BLaER1 treated with 17β-estradiol and CSF1 and Interleukin-3, amounts not matched to agents 10 nM and 100 nM (cell line): ENCODE measurements around the gene NTRK3.

Experiments
- H3K27ac ChIP-seq, 11 experiments: shearing (Covaris generic); formaldehyde crosslinking; 2 replicates each; pipeline ENCODE4 v1.8.1; 2022
- H3K27me3 ChIP-seq, 11 experiments: shearing (Covaris generic); formaldehyde crosslinking; 2 replicates each; pipeline ENCODE4 v1.8.1; 2022
- H3K36me3 ChIP-seq, 11 experiments: shearing (Covaris generic); formaldehyde crosslinking; 2 replicates each; pipeline ENCODE4 v1.8.1; 2022
- H3K4me1 ChIP-seq, 10 experiments: shearing (Covaris generic); formaldehyde crosslinking; 2 replicates each; pipeline ENCODE4 v1.8.1; 2022
- H3K4me2 ChIP-seq, 11 experiments: shearing (Covaris generic); formaldehyde crosslinking; 2 replicates each; pipeline ENCODE4 v1.8.1; 2022
- H3K4me3 ChIP-seq, 10 experiments: shearing (Covaris generic); formaldehyde crosslinking; 2 replicates each; pipeline ENCODE4 v1.8.1; 2022
- H3K9ac ChIP-seq, 11 experiments: shearing (Covaris generic); formaldehyde crosslinking; 2 replicates each; pipeline ENCODE4 v1.8.1; 2022
- H3K9me3 ChIP-seq, 11 experiments: shearing (Covaris generic); formaldehyde crosslinking; replicated peaks in 1 of 11; 2 replicates each; pipeline ENCODE4 v1.8.1; 2022
- H4K20me1 ChIP-seq, 11 experiments: shearing (Covaris generic); formaldehyde crosslinking; 2 replicates each; pipeline ENCODE4 v1.8.1; 2022
- Cebpa-rat ChIP-seq, 11 experiments: shearing (Covaris generic); IDR thresholded peaks; 2 replicates each; pipeline ENCODE4 v1.8.1; 2022

The NTRK3 gene

GRCh38 chr15:87959080-87959479, 297.5 kb downstream of the NTRK3 start:
- no peaks in the 10 kb centered on the region for H3K9me3 ChIP-seq
- TF ChIP-seq Cebpa-rat (IDR thresholded peaks at IDR 0.05), result no peak
- no peaks in the 10 kb centered on the region for H3K4me1 ChIP-seq
- no peak overlapping the region for H3K9ac ChIP-seq
- H4K20me1 ChIP-seq, result no peaks in the 10 kb centered on the region
- H3K4me3 ChIP-seq, result no peak overlapping the region
- no peaks in the 10 kb centered on the region for H3K27me3 ChIP-seq
- no peak overlapping the region for H3K27ac ChIP-seq
- H3K36me3 ChIP-seq, result no peaks in the 10 kb centered on the region
- no peak overlapping the region for H3K4me2 ChIP-seq

GRCh38 chr15:87955284-87955909, 301.1 kb downstream of the NTRK3 start:
- Histone ChIP-seq H3K27me3 (no peaks in the 10 kb centered on the region), H3K4me3 (no peak overlapping the region), H3K27ac (no peak overlapping the region), H3K9me3 (no peaks in the 10 kb centered on the region), H4K20me1 (no peaks in the 10 kb centered on the region), H3K9ac (no peak overlapping the region), H3K4me2 (no peak overlapping the region), H3K36me3 (no peaks in the 10 kb centered on the region), H3K4me1 (no peaks in the 10 kb centered on the region)
- TF ChIP-seq Cebpa-rat (IDR thresholded peaks at IDR 0.05), result no peak

GRCh38 chr15:87954793-87955192, 301.7 kb downstream of the NTRK3 start:
- no peaks in the 10 kb centered on the region for H4K20me1 ChIP-seq
- H3K9ac ChIP-seq, result no peak overlapping the region
- no peak for TF ChIP-seq Cebpa-rat (IDR thresholded peaks at IDR 0.05)

GRCh38 chr15:87952736-87953287, 303.7 kb downstream of the NTRK3 start:
- no peak for TF ChIP-seq Cebpa-rat (IDR thresholded peaks at IDR 0.05)
- Histone ChIP-seq H3K4me3 (no peak overlapping the region), H4K20me1 (no peaks in the 10 kb centered on the region; a peak in 1 of 22 replicates), H3K27me3 (no peaks in the 10 kb centered on the region), H3K9me3 (no peaks in the 10 kb centered on the region), H3K27ac (no peak overlapping the region), H3K4me1 (no peaks in the 10 kb centered on the region), H3K4me2 (no peak overlapping the region), H3K36me3 (no peaks in the 10 kb centered on the region), H3K9ac (no peak overlapping the region)

More at GRCh38 chr15:87954793-87955192, 301.7 kb downstream of the NTRK3 start:
- no peaks in the 10 kb centered on the region for H3K27me3 ChIP-seq
- H3K36me3 ChIP-seq, result no peaks in the 10 kb centered on the region
- no peaks in the 10 kb centered on the region for H3K9me3 ChIP-seq
- no peak overlapping the region for H3K4me2 ChIP-seq
- no peaks in the 10 kb centered on the region for H3K4me1 ChIP-seq
- no peak overlapping the region for H3K27ac ChIP-seq
- no peak overlapping the region for H3K4me3 ChIP-seq

DNA sequence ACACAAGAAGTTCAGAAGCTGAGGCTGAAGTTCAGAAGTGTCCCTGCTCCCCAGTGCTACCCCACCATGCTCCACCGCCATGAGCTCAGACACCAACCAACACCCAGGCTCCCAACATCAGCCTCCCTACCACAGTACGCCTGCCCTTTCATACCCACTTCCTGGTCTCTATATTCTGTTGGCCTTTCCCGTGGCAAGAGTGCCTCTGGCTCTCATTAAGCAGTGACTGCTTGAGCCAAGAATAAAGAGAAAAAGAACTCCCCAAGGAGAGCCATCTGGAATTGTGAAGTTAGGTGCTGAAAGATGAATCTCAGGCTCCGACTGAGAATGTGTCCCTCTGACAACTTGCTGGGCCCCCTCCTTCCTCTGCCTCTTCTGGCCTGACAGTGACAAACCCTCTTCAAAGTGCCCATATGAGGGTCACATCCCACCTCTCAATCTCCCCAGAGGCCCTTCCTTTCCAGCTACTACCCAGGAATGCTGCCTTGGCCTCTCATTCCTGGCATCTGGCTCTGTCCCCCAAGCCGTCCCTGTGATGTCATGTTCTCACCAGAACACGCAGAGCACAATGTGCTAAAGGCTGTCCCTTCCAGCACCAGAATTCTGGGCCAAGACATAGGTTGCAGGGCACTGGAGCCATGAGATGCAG, 306.8 kb downstream of the NTRK3 start:
- no peak overlapping the region for H3K4me2 ChIP-seq
- H4K20me1 ChIP-seq, result no peaks in the 10 kb centered on the region; a peak in 2 of 22 replicates
- peaks cover 0 to 9% (median 8%) of the 10 kb centered on the region in 10 experiments; a peak in 13 of 20 replicates for H3K4me1 ChIP-seq
- no peaks in the 10 kb centered on the region for H3K36me3 ChIP-seq
- H3K4me3 ChIP-seq, result no peak overlapping the region
- no peak for TF ChIP-seq Cebpa-rat (IDR thresholded peaks at IDR 0.05)
- H3K9me3 ChIP-seq, result no peaks in the 10 kb centered on the region
- H3K27me3 ChIP-seq, result no peaks in the 10 kb centered on the region
- no peak overlapping the region for H3K9ac ChIP-seq
- no peak overlapping the region for H3K27ac ChIP-seq

- no peak for TF ChIP-seq Cebpa-rat (IDR thresholded peaks at IDR 0.05)
- H3K4me2 ChIP-seq, result no peak overlapping the region
- no peak overlapping the region for H3K9ac ChIP-seq
- H3K27me3 ChIP-seq, result no peaks in the 10 kb centered on the region
- no peak overlapping the region for H3K4me3 ChIP-seq
- H3K9me3 ChIP-seq, result no peaks in the 10 kb centered on the region
- peaks cover 0 to 14% (median 11%) of the 10 kb centered on the region in 10 experiments; a peak in 13 of 20 replicates for H3K4me1 ChIP-seq
- H3K36me3 ChIP-seq, result no peaks in the 10 kb centered on the region
- no peak overlapping the region for H3K27ac ChIP-seq
- H4K20me1 ChIP-seq, result no peaks in the 10 kb centered on the region; a peak in 2 of 22 replicates
Observed at GRCh38 chr15:87949151-87949574, 307.4 kb downstream of the NTRK3 start.

GRCh38 chr15:87947560-87947959, 309.0 kb downstream of the NTRK3 start:
- no peaks in the 10 kb centered on the region; a peak in 2 of 22 replicates for H4K20me1 ChIP-seq
- H3K27ac ChIP-seq, result no peak overlapping the region
- H3K4me1 ChIP-seq, result peaks cover 0 to 19% (median 11%) of the 10 kb centered on the region in 10 experiments; a peak in 13 of 20 replicates
- no peak overlapping the region for H3K4me3 ChIP-seq
- no peaks in the 10 kb centered on the region for H3K36me3 ChIP-seq
- no peak for TF ChIP-seq Cebpa-rat (IDR thresholded peaks at IDR 0.05)
- H3K4me2 ChIP-seq, result no peak overlapping the region
- no peaks in the 10 kb centered on the region for H3K9me3 ChIP-seq
- no peaks in the 10 kb centered on the region for H3K27me3 ChIP-seq
- no peak overlapping the region for H3K9ac ChIP-seq

GRCh38 chr15:87945246-87945645, 311.3 kb downstream of the NTRK3 start:
- H3K9me3 ChIP-seq, result no peaks in the 10 kb centered on the region
- H3K27ac ChIP-seq, result no peak overlapping the region
- no peak overlapping the region for H3K4me3 ChIP-seq
- no peaks in the 10 kb centered on the region for H3K27me3 ChIP-seq
- no peaks in the 10 kb centered on the region for H3K36me3 ChIP-seq
- peaks cover 5 to 29% (median 19%) of the 10 kb centered on the region in 10 experiments for H3K4me1 ChIP-seq
- TF ChIP-seq Cebpa-rat (IDR thresholded peaks at IDR 0.05), result no peak
- H4K20me1 ChIP-seq, result no peaks in the 10 kb centered on the region; a peak in 2 of 22 replicates
- H3K9ac ChIP-seq, result no peak overlapping the region
- peak overlapping the region in 8 of 11 experiments; percentile 24 to 75 (median 53); a peak in 16 of 22 replicates for H3K4me2 ChIP-seq

DNA sequence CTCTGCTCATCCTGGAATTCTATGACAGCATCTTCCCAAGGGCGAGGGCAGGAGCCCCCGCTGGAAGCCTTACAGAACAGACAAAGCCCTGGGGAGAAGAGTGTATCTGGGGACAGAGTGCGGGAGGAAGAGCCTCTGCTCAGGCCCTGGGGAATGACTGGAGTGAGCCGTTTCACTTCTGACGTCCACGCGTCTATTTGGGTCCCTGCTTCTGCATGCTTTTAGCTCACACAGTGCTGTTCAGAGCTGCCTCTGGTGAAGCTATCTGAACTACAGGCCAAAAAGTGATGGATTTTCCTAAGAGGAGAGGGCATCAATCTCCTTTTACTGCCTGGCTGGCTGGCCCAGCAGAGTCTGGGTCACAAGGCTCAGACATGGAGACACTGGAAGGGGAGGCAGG, 311.8 kb downstream of the NTRK3 start:
- Histone ChIP-seq H3K9ac (no peak overlapping the region), H3K4me3 (no peak overlapping the region), H3K36me3 (no peaks in the 10 kb centered on the region), H3K27me3 (no peaks in the 10 kb centered on the region), H4K20me1 (no peaks in the 10 kb centered on the region; a peak in 2 of 22 replicates), H3K9me3 (no peaks in the 10 kb centered on the region), H3K4me2 (peak overlapping the region in 8 of 11 experiments; percentile 24 to 75 (median 53); a peak in 17 of 22 replicates), H3K4me1 (peaks cover 11 to 34% (median 25%) of the 10 kb centered on the region in 10 experiments), H3K27ac (no peak overlapping the region)
- TF ChIP-seq Cebpa-rat (IDR thresholded peaks at IDR 0.05), result no peak
